ENCODE measurements around the gene MTHFD1L.

MTHFD1L gene

DNA sequence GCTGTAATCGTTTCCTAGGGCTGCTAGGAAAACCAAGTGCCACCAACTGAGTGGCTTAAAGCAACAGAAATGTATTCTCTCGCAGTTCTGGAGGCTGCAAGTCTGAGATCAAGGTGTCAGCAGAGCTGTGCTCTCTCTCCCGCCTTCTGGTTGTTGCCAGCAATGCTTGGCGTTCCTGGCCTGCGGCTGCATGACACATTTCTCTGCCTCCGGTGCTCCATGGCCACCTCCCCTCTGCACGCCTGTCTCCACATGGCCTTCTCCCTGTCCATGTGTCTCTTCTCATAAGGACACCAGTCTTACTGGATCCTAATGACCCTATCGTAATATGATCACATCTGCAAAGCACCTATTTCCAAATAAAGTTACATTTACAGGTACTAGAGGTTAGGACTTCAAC lies 282.6 kb downstream of the MTHFD1L start:
- no peak for DNase-seq (ENCODE audit: low spot score)
- FAIRE-seq = no peak

DNA sequence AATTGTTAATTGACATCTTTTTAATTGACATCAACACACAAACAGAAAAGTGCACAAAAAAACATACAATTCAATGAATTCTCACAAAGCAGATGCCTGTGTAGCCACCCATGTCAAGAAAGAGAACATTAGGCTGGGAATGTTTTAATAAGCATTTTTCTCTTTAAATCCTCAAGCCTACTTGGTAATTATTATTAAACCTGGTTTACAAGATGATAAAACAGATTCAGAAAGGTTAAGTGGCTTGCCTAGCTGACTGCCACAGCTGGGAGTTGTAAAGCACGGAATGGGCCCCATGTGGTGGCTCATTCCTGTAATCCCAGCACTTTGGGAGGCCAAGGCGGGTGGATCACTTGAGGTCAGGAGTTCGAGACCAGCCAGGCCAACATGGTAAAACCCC lies 284.3 kb downstream of the MTHFD1L start:
- FAIRE-seq (no peak), DNase-seq (ENCODE audit: low spot score) (no peak)
